Nephron (organoid): Measurements from ENCODE around the gene KAZN.

Source experiments
- H3K27ac Mint-ChIP-seq, 3 experiments: 2 replicates each; pipeline ENCODE4 v1.8.0; 2020; ENCODE audit warnings: mixed read lengths in 3 of 3, mild to moderate bottlenecking in 2 of 3, moderate library complexity in 1 of 3
- H3K27me3 Mint-ChIP-seq: 2 replicates; pipeline ENCODE4 v1.8.0; 2021; ENCODE audit warnings: low read depth, mild to moderate bottlenecking, moderate library complexity, mixed read lengths
- H3K36me3 Mint-ChIP-seq: 2 replicates; pipeline ENCODE4 v1.8.0; 2020; ENCODE audit warnings: low read depth, mixed read lengths
- H3K4me1 Mint-ChIP-seq: 2 replicates; pipeline ENCODE4 v1.8.0; 2020; ENCODE audit warnings: mixed read lengths
- H3K4me3 Mint-ChIP-seq, 3 experiments: 2 replicates each; pipeline ENCODE4 v1.8.0; 2020; ENCODE audit warnings: mild to moderate bottlenecking in 3 of 3, mixed read lengths in 3 of 3, moderate library complexity in 2 of 3
- H3K9me3 Mint-ChIP-seq: 2 replicates; pipeline ENCODE4 v1.8.0; 2020; ENCODE audit warnings: mixed read lengths
- CTCF ChIP-seq, 3 experiments: fragments of 200-600 bp; sonication (generic); IDR thresholded peaks; one replicate each; pipeline ENCODE4 v1.5.0; 2021; ENCODE audit warnings: antibody characterized with exemption in 3 of 3; ENCODE audit not compliant: unreplicated experiment in 3 of 3

Gene KAZN

GRCh38 chr1:15151871-15152270 is 553.4 kb downstream of the KAZN start:
- peak overlapping the region; percentile 95 to 98 (median 97) for H3K4me3 Mint-ChIP-seq
- peak overlapping the region; percentile 82 to 94 (median 88) for H3K27ac Mint-ChIP-seq
- no peaks in the 10 kb centered on the region for H3K36me3 Mint-ChIP-seq
- no peak for TF ChIP-seq CTCF (IDR thresholded peaks at IDR 0.05; ENCODE audit: unreplicated experiment in 3 of 3)
- H3K9me3 Mint-ChIP-seq: peaks cover 4% of the 10 kb centered on the region
- peaks cover 14% of the 10 kb centered on the region for H3K27me3 Mint-ChIP-seq
- H3K4me1 Mint-ChIP-seq: peaks cover 61% of the 10 kb centered on the region

- Mint-ChIP-seq H3K9me3 (peaks cover 4% of the 10 kb centered on the region), H3K36me3 (no peaks in the 10 kb centered on the region), H3K4me1 (peaks cover 67% of the 10 kb centered on the region), H3K27ac (peak overlapping the region; percentile 82 to 94 (median 88)), H3K4me3 (peak overlapping the region; percentile 95 to 98 (median 97)), H3K27me3 (peaks cover 10% of the 10 kb centered on the region)
- peak; percentile 61 to 76 (median 64) for TF ChIP-seq CTCF (IDR thresholded peaks at IDR 0.05; ENCODE audit: unreplicated experiment in 3 of 3)
Observed at GRCh38 chr1:15152318-15153183, 554.1 kb downstream of the KAZN start.

DNA sequence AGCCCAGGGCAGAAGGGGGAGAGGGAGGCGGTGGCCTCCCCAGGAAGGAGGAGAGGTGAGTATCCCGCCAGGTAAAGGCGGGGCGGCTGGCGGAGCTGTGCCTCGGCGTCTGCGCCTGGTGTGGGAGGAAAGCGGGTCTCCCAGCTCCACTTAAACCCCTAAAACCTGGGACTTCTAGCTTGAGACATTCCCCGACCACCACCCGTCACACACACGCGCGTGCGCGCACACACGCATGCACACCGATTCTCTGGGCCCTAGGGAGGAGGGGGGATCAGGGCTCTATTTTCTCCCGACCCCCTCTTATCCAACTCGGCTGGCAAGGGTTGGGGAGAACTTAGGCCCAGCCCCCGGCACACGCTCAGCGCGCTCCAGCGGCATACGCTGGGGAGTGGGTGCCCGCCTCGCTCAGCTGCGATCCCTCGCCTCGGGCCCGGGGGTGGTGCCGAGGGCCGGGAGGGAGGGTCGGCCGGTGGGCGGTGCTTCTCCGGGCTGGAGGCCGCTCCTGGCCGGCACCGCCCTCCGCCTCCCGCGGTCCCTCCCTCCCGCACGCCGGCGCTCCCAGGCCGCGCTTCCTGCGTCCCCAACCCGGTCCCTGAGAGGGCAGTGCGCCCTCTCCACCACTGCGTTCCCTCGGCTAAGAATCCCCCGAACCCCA is 554.8 kb downstream of the KAZN start, which contains the start of gene TMEM51:
TSS of gene TMEM51 (plus strand) at position 564 of the 658 bp plus-strand sequence. CDS start 61,341 bp downstream, outside the sequence.
- Mint-ChIP-seq H3K4me1 (peaks cover 69% of the 10 kb centered on the region), H3K9me3 (peaks cover 4% of the 10 kb centered on the region), H3K27ac (peak within 1 kb of the TSS; percentile 85 to 94 (median 88)), H3K27me3 (peaks cover 10% of the 10 kb centered on the region), H3K4me3 (peak within 1 kb of the TSS; percentile 95 to 98 (median 97)), H3K36me3 (no peaks in the 10 kb centered on the region)
- TF ChIP-seq CTCF (IDR thresholded peaks at IDR 0.05; ENCODE audit: unreplicated experiment in 3 of 3): no peak

DNA sequence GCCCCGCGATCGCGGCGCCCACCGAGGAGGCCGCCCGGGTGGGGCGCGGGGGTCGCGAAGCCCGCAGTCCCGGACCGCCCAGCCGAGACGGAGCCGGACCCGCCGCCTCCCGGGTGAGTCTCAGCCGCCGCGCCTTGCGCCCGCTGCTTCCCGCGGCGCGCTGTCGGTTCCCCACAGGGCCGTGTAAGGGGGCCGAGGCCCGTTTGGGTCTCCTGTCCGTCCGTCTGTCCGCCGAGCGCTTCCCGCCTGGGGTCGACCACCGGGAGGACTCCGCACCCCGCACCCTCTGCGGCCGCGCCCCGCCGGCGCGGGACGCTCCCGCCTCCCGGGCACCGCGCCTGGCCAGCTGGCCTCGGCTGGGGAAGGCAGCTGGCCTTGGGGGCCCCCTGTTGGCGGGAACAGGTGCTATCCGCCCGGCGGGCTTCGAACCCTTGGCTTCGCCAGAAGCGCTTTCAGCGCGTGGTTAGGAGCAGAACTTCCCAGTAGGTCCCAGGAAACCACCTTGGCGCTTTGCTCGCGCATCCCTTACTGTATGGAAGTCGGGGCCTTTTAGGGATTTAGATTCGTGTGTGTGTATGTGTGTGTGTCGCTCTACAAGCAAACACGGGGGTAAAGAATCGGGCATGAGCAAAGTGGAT is 555.5 kb downstream of the KAZN start:
- no peaks in the 10 kb centered on the region for H3K36me3 Mint-ChIP-seq
- peaks cover 4% of the 10 kb centered on the region for H3K9me3 Mint-ChIP-seq
- H3K27ac Mint-ChIP-seq: peak overlapping the region; percentile 46 to 85 (median 85)
- peak overlapping the region; percentile 83 to 89 (median 87) for H3K4me3 Mint-ChIP-seq
- H3K4me1 Mint-ChIP-seq: peaks cover 74% of the 10 kb centered on the region
- peaks cover 10% of the 10 kb centered on the region for H3K27me3 Mint-ChIP-seq
- TF ChIP-seq CTCF (IDR thresholded peaks at IDR 0.05; ENCODE audit: unreplicated experiment in 3 of 3): peak; percentile 68 to 78 (median 70)

DNA sequence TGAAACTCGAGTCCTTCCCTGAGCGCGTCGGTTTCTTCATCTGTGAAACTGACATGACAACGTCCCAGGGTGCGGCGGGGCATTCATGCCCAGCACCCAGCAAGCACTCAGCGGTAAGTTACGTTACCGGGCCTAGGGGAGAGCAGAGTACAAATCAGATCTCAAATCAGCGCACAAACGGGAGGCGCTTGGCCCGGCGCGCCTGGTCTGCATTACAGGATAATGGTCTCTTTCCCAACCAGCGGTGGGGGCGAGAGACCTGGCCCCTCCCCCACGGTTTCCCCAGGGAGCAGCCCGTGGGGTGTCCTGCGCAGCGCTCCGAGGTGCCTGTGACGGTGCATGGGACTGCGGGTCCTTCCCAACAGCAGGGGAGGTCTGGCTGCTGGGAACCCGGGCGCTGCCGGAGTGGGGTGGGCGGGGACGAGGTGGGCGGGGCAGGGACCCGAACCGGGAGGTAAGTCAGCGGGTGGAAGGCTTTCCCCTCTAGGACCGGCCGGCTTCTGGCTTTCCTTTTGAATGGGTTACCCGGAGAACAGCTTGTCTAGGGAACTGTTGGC is 556.1 kb downstream of the KAZN start:
- peak overlapping the region; percentile 46 to 85 (median 85) for H3K27ac Mint-ChIP-seq
- H3K36me3 Mint-ChIP-seq: no peaks in the 10 kb centered on the region
- peaks cover 10% of the 10 kb centered on the region for H3K27me3 Mint-ChIP-seq
- peak overlapping the region; percentile 83 to 89 (median 87) for H3K4me3 Mint-ChIP-seq
- H3K9me3 Mint-ChIP-seq: peaks cover 4% of the 10 kb centered on the region
- no peak for TF ChIP-seq CTCF (IDR thresholded peaks at IDR 0.05; ENCODE audit: unreplicated experiment in 3 of 3)
- H3K4me1 Mint-ChIP-seq: peaks cover 75% of the 10 kb centered on the region
